Bronchial epithelial cell (primary cell): ENCODE data around the gene NEK8. TPM values are rescaled to one million over a fixed set of nuclear protein-coding genes. Genes with fewer than 3 reads are reported as not detected.

Experiments
- DNase-seq: peaks from one replicate; pipeline ENCODE4 v3.0.0-alpha.2; 2010; ENCODE audit warnings: low read depth
- FAIRE-seq: peaks from 2 replicates; lab custom pipeline; 2011; peaks lifted over from hg19 to GRCh38; lab: Jason Lieb, UNC
- H3K27me3 ChIP-seq: 2 replicates; pipeline ENCODE4 v1.5.1; 2011; ENCODE audit warnings: low read length; ENCODE audit not compliant: control insufficient read depth, insufficient read depth
- H3K36me3 ChIP-seq: 2 replicates; pipeline ENCODE4 v1.5.1; 2011; ENCODE audit warnings: low read length; ENCODE audit not compliant: control insufficient read depth, insufficient read depth
- H3K4me3 ChIP-seq: 2 replicates; pipeline ENCODE4 v1.5.1; 2011; ENCODE audit warnings: mild to moderate bottlenecking, low read depth, low read length, control low read depth
- total RNA-seq: library from RNA; depleted of rRNA; stranded (reverse); fragments of >200 nt; gene quantifications from 2 replicates; pipeline ENCODE4 v1.2.1, GENCODE V29; 2014
- TF ChIP-seq, protein P1 (sequence below): IDR thresholded peaks from 2 replicates; pipeline ENCODE4 v1.5.1; 2011; ENCODE audit warnings: mild to moderate bottlenecking, moderate library complexity, low read length, control low read depth, inconsistent platforms; ENCODE audit not compliant: insufficient read depth, severe bottlenecking

NEK8 gene
- 3.1 and 3.2 TPM in 2 replicates for total RNA-seq

DNA sequence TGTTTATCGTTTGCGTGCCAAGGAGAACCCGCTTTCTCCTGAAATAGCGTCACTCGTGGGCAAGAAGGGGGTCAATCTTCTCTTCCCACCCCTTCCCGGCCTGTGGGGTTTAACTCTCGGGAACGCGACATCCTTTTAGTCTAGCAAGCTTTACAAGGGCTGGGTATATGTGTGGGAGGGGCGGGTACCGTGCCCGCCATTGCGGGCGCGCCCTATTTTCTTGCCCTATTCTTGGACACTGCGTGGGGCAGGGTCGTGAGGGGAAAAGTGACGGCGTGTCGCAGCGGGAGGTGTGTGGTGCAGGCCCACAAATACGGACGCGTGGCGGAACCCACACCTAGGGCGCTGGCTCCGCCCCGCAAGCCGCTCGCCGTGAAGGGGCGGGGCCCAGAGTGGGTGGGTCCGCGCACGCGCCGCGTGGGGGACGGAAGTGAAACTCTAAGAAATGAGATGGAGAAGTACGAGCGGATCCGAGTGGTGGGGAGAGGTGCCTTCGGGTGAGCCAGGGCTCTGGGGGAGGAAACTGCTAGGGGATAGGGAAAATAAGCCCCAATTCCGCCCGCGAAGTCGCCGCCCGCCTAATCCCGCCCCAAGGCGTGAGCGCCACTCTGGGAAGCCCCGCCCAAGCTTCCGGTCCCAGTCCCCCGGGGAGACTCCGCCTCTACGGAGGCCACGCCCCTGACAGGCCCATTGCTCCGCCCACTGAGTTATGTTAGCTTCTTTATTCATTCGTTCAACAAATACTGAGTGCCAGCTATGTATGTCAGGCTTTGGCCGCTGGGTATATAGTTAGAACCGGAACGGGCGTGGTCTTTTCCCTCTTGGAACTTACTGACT lies at the start of gene NEK8:
Gene NEK8 (plus strand): TSS at position 425 of the 837 bp plus-strand sequence. CDS start 26 bp downstream, at position 451.
- FAIRE-seq: no peak

DNA sequence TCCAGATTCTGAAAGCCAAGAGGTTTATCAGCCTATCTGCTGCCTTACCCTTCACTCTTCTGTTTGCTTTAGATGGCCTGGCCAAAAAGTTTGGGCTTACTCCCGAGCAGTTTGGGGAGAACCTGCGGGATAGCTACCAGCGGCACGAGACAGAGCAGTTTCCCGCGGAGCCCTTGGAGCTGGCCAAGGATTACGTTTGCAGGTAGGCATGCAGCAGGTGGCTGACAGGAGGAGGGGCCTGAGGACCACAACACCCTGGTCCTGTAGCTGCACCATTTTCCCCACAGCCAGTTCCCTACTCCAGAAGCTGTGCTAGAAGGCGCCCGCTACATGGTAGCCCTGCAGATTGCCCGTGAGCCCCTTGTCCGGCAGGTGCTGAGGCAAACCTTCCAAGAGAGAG lies 45.9 kb upstream of the NEK8 start:
- Histone ChIP-seq H3K4me3 (no peak overlapping the region), H3K27me3 (no peaks in the 10 kb centered on the region), H3K36me3 (peaks cover 51% of the 10 kb centered on the region)
- DNase-seq (no peak), FAIRE-seq (no peak)
- TF ChIP-seq, protein P1, sequence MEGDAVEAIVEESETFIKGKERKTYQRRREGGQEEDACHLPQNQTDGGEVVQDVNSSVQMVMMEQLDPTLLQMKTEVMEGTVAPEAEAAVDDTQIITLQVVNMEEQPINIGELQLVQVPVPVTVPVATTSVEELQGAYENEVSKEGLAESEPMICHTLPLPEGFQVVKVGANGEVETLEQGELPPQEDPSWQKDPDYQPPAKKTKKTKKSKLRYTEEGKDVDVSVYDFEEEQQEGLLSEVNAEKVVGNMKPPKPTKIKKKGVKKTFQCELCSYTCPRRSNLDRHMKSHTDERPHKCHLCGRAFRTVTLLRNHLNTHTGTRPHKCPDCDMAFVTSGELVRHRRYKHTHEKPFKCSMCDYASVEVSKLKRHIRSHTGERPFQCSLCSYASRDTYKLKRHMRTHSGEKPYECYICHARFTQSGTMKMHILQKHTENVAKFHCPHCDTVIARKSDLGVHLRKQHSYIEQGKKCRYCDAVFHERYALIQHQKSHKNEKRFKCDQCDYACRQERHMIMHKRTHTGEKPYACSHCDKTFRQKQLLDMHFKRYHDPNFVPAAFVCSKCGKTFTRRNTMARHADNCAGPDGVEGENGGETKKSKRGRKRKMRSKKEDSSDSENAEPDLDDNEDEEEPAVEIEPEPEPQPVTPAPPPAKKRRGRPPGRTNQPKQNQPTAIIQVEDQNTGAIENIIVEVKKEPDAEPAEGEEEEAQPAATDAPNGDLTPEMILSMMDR: no peak

More for the DNA sequence above, at the start of gene NEK8:
- H3K27me3 ChIP-seq: no peaks in the 10 kb centered on the region
- H3K4me3 ChIP-seq: peak within 1 kb of the TSS; percentile 79
- H3K36me3 ChIP-seq: peaks cover 7% of the 10 kb centered on the region
- TF ChIP-seq, protein P1: no peak
- DNase-seq: peak; percentile 96

DNA sequence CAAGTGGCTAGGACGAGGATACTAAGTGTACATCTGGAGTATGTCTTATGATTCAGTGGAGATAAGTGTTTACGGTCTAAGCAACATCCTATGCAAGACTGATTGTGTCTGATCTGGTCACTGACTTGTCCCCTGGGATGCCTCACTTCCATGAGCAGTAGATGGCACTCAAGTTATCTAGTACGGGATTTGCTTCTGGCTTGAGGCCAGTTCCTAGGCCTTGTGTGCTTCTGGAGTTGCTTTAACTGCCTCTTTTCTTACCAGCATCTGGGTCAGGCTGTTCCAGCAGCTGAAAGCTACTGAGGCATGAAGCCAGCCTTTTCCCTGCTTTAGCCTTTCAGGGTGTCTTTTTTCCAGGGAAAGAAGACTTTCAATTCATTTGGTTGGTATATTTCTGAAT lies 43.6 kb upstream of the NEK8 start:
- H3K36me3 ChIP-seq: peaks cover 46% of the 10 kb centered on the region

DNA sequence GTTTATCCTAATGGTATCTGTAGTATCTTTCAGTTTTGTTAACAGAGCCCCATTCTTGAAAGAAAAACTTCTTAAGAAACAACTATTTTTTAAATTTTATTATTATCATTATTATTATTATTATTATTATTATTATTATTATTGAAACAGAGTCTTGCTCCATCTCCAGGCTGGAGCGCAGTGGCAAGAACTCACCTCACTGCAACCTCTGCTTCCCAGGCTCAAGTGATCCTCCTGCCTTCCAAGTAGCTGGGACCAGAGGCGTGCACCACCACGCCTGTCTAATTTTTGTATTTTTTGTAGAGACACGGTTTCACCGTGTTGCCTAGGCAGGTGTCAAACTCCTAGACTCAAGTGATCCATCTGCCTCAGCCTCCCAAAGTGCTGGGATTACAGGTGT lies 43.2 kb upstream of the NEK8 start:
- Histone ChIP-seq H3K4me3 (no peak overlapping the region), H3K27me3 (no peaks in the 10 kb centered on the region), H3K36me3 (peaks cover 50% of the 10 kb centered on the region)
- DNase-seq: no peak
- FAIRE-seq: no peak
- TF ChIP-seq, protein P1: no peak

More for the DNA sequence above, 43.6 kb upstream of the NEK8 start:
- Histone ChIP-seq H3K27me3 (no peaks in the 10 kb centered on the region), H3K4me3 (no peak overlapping the region)
- TF ChIP-seq, protein P1: no peak
- DNase-seq (no peak), FAIRE-seq (no peak)

DNA sequence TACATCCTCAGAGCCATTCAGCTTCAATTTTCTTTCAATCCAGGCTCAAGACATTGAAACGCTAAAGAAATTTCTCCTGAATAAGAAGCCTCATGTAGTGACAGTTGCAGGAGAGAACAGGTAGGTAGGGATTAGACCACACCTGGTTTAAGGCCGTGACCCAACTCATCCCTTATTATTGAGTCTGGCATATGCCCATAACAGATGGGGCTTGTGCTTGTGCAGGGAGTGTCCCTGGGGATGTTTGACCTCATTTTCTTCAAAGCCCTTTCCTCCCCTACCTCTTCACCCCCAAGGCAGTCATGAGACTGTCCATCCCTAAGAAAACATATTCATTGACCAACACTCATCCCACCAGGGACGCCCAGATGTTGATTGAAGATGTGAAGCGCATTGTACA lies 42.3 kb upstream of the NEK8 start:
- no peaks in the 10 kb centered on the region for H3K27me3 ChIP-seq
- TF ChIP-seq, protein P1: no peak
- H3K4me3 ChIP-seq: no peak overlapping the region
- DNase-seq: no peak
- FAIRE-seq: no peak
- peaks cover 52% of the 10 kb centered on the region for H3K36me3 ChIP-seq

DNA sequence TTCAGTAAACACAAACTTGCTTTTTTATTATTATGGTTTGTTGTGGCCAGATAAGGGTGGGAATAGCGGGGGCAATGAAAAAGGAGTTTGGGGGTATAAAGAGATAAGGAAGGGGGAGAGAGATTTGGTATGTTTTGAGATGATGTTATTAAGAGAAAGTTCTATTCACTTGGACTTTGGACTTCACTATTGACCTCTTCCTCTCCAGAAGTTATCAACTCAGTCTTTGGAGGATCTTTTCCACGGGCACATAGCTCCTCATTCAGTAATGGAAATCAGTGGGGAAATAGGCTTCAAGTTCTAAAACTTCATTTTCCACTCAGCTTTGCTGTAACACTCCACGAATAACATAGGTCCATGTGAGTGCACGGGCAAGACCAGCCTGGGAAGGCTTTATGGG lies 40.1 kb upstream of the NEK8 start:
- TF ChIP-seq, protein P1: no peak
- DNase-seq (no peak), FAIRE-seq (no peak)
- Histone ChIP-seq H3K36me3 (peaks cover 34% of the 10 kb centered on the region), H3K27me3 (no peaks in the 10 kb centered on the region), H3K4me3 (no peak overlapping the region)
